Measurements from ENCODE around the gene CLCN4.

CLCN4 gene

DNA sequence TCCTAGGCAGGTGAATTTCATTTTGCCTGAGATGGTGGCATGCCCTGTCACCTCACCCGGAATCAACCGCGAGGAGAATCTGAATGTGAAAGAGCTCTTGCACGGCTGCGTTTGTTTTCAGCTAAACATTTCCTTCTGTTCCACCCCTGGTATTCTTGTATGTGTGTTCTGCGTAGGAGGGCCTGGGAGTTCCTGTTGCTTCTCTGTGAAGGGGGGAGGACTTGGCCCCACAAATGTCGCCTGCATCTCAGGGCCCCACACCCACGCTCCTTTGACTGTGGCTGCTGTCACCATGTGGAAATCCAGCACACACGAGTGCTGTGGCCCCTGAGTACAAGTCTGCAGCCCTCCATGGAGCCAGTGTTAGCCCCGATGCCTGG is 45.8 kb upstream of the CLCN4 start:
- TF ChIP-seq, protein P1, sequence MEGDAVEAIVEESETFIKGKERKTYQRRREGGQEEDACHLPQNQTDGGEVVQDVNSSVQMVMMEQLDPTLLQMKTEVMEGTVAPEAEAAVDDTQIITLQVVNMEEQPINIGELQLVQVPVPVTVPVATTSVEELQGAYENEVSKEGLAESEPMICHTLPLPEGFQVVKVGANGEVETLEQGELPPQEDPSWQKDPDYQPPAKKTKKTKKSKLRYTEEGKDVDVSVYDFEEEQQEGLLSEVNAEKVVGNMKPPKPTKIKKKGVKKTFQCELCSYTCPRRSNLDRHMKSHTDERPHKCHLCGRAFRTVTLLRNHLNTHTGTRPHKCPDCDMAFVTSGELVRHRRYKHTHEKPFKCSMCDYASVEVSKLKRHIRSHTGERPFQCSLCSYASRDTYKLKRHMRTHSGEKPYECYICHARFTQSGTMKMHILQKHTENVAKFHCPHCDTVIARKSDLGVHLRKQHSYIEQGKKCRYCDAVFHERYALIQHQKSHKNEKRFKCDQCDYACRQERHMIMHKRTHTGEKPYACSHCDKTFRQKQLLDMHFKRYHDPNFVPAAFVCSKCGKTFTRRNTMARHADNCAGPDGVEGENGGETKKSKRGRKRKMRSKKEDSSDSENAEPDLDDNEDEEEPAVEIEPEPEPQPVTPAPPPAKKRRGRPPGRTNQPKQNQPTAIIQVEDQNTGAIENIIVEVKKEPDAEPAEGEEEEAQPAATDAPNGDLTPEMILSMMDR (IDR thresholded peaks at IDR 0.05), result no peak
- H3K4me3 Mint-ChIP-seq, result no peak overlapping the region
- H3K4me1 Mint-ChIP-seq, result peaks cover 41% of the 10 kb centered on the region
- H3K27me3 Mint-ChIP-seq (ENCODE audit: low read depth, poor library complexity), result no peaks in the 10 kb centered on the region
- H3K9me3 Mint-ChIP-seq, result peaks cover 39% of the 10 kb centered on the region
- DNase-seq, result no peak
- peaks cover 43% of the 10 kb centered on the region for H3K36me3 Mint-ChIP-seq (ENCODE audit: low read depth)
- no peak overlapping the region for H3K27ac Mint-ChIP-seq

DNA sequence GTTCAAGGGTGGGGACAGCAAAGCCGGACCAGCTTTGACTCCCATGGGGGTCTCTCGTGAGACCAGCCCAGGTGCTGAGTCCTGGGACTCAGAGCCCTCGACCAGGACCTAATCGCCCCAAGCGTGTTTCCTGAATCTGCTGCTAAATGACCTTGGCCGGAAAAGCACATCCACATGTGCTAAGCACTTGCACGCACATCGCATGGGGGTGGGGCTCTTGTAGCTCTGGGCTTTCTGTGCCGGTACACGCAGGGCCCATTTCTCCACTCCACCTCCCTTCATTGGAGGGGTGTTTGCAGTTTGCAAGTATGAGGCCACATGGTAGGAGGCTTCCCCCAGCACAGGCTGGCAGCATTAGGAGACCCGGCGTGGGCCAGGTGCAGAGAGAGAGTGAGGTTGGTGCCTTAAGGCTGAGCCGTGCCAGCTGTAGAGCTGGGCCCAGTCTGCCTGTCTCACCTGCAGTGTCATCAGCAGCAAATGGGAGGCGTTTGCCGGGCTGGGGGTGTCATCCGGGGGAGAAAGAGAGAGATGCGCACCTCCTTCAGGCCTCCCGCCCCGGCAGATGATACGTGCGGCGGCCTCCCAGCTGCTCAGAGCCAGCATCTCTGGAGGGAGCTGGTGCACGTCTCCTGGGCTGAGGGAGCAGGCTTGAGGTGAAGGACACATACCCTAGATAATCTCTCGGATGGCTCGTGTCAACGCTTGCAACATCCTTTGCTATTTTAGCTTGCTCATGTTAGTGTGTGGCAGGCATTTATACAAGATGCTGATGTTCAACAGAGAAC is 45.2 kb upstream of the CLCN4 start:
- DNase-seq, result no peak
- Mint-ChIP-seq H3K4me1 (peaks cover 37% of the 10 kb centered on the region), H3K9me3 (peaks cover 45% of the 10 kb centered on the region)

DNA sequence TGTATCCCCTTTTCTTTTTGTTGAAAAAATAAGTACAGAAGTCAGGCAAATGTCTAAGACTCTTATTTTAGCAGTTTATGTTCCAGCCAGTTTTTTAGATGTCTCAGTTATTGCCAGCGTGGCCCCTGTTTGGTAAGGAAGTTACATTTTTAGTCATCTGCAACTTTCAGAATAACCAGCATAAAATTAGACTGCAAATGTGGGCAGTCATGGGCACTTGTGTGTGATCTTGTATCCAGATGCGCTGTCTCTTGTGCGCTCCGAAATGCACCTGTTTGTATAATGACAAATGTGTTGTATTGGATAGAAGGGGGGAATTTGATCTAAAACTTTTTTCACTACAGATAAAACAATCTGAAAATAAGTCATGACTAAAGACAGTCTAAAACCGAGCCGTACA is 44.3 kb upstream of the CLCN4 start:
- H3K27me3 Mint-ChIP-seq (ENCODE audit: low read depth, poor library complexity), result no peaks in the 10 kb centered on the region
- TF ChIP-seq, protein P1 (IDR thresholded peaks at IDR 0.05), result no peak
- H3K27ac Mint-ChIP-seq, result peak overlapping the region; percentile 52
- H3K4me1 Mint-ChIP-seq, result peaks cover 27% of the 10 kb centered on the region
- peaks cover 54% of the 10 kb centered on the region for H3K36me3 Mint-ChIP-seq (ENCODE audit: low read depth)
- H3K4me3 Mint-ChIP-seq, result no peak overlapping the region
- DNase-seq, result no peak
- H3K9me3 Mint-ChIP-seq, result peaks cover 50% of the 10 kb centered on the region

More for the DNA sequence above, 45.2 kb upstream of the CLCN4 start:
- peak overlapping the region; percentile 42 for H3K27ac Mint-ChIP-seq
- H3K27me3 Mint-ChIP-seq (ENCODE audit: low read depth, poor library complexity), result no peaks in the 10 kb centered on the region
- H3K4me3 Mint-ChIP-seq, result no peak overlapping the region
- H3K36me3 Mint-ChIP-seq (ENCODE audit: low read depth), result peaks cover 49% of the 10 kb centered on the region
- TF ChIP-seq, protein P1 (IDR thresholded peaks at IDR 0.05), result no peak

DNA sequence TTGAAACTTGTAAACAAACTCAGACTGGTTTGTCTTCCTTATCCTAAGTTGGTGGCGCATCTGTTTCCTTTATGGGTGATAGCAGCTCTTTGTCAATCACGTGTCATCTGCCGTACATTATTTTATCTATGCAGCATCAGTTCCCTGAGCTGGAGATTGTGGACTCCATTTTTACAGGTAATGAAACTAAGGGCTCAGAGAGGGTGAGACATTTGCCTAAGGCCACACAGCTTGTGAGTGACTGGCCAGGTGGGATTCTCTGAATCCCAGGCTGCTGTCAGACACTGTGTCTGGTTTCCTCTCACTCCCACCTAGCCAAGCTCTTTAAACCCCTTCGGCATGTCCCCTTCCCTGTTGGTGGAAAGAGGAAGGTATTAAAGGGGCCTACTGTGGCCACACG is 41.7 kb upstream of the CLCN4 start:
- no peaks in the 10 kb centered on the region for H3K27me3 Mint-ChIP-seq (ENCODE audit: low read depth, poor library complexity)
- peaks cover 59% of the 10 kb centered on the region for H3K9me3 Mint-ChIP-seq
- TF ChIP-seq, protein P1 (IDR thresholded peaks at IDR 0.05), result no peak
- DNase-seq, result no peak
- H3K4me3 Mint-ChIP-seq, result no peak overlapping the region
- H3K4me1 Mint-ChIP-seq, result peaks cover 6% of the 10 kb centered on the region
- H3K27ac Mint-ChIP-seq, result no peak overlapping the region
- peaks cover 69% of the 10 kb centered on the region for H3K36me3 Mint-ChIP-seq (ENCODE audit: low read depth)

DNA sequence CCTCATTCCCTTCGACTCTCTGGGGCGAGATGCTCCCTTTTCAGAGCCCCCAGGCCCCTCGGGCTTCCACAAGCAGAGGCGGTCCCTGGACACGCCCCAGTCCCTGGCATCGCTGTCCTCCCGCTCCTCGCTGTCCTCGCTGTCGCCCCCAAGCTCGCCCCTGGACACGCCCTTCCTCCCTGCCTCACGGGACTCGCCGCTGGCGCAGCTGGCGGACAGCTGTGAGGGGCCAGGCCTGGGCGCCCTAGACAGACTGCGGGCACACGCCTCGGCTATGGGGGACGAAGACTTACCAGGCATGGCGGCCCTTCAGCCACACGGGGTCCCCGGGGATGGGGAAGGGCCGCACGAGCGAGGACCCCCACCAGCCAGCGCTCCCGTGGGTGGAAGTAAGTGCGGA is 39.5 kb upstream of the CLCN4 start:
- Mint-ChIP-seq H3K36me3 (ENCODE audit: low read depth) (peaks cover 78% of the 10 kb centered on the region), H3K27ac (no peak overlapping the region), H3K27me3 (ENCODE audit: low read depth, poor library complexity) (no peaks in the 10 kb centered on the region), H3K9me3 (peaks cover 68% of the 10 kb centered on the region), H3K4me1 (no peaks in the 10 kb centered on the region), H3K4me3 (no peak overlapping the region)
- TF ChIP-seq, protein P1 (IDR thresholded peaks at IDR 0.05), result no peak
- no peak for DNase-seq

DNA sequence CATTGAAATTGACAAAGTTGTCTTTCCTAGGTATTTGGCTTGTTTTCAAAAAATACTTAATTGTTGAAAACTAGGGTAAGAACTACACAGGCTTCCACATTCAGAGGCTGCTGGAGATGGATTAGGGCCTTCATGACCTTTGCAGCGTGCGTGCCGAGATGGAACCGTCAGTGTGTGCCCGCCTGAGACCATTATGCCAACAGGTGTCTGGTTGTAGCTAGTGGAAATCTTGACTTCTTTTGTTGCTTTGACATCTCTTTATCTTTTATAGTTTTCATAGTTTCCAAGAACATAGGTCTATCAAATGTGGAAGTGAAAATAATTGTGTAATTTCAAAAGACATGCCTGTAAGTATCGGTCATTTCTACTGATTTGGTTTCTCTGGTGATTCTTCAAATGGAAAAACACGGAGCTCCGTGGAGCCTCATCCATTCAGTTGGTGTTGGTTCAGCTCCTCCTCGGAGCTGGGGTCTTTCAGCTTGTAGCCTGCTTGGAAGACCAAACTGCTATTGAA is 38.9 kb upstream of the CLCN4 start:
- H3K27me3 Mint-ChIP-seq (ENCODE audit: low read depth, poor library complexity), result no peaks in the 10 kb centered on the region
- H3K36me3 Mint-ChIP-seq (ENCODE audit: low read depth), result peaks cover 80% of the 10 kb centered on the region

More for the DNA sequence above, 38.9 kb upstream of the CLCN4 start:
- Mint-ChIP-seq H3K4me1 (no peaks in the 10 kb centered on the region), H3K9me3 (peaks cover 70% of the 10 kb centered on the region), H3K4me3 (no peak overlapping the region), H3K27ac (no peak overlapping the region)
- no peak for DNase-seq
- TF ChIP-seq, protein P1 (IDR thresholded peaks at IDR 0.05), result no peak

Data from nephron progenitor cell (in vitro differentiated cells).